Fibroblast of peridontal ligament (primary cell): Measurements from ENCODE around the gene SYT2.
"Not testable (repeated sequence)": the region's sequence is repeated elsewhere in the genome, so short reads cannot be mapped to it uniquely, and the experiment has no call there.

Experiments used
- DNase-seq: peaks from one replicate; pipeline ENCODE4 v3.0.0-alpha.2; 2010; ENCODE audit errors: extremely low read depth

SYT2 gene

GRCh38 chr1:202593845-202594244 lies 116.4 kb downstream of the SYT2 start:
- DNase-seq = no peak

DNA sequence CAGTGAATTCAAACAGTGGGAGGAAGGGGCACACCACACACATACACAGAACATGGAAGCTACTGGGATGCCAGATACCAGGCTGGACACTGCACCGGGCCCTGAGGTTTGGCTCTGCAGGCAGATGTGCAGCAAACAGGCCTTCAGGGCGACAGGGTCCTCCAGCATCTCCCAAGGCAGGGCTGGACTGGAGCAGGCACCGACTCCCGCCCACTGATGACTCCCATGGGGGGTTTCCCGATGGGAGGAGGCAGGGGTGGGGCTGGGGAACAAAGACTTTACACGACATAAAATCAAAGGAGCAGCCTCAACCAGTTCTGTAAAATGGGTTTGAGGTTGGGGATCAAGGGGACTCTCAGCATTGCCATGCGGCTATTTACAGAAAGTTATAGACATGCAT lies 118.1 kb downstream of the SYT2 start:
- no peak for DNase-seq

GRCh38 chr1:202591515-202591914 lies 118.7 kb downstream of the SYT2 start:
- DNase-seq = no peak

DNA sequence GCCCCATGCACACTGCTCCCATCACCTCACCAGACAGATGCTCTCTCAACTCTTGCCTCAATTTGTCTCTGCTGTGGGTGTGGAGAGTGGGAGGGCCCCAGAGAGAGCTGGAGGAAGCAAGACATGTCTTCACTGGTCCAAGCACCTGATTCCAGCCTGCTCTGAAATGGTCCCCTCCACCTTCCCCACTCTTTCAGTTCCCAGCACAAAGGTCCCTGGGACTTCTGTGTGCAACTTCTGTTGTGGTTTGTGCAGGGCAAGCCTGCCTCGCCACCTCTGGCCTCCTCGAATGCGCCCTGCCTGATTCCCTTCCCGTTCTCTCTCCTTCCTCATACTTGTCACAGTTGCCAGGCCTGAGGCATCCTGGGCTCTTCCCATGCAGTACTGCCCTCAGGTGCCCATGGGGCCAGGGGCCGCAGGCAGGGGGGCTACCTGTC lies 119.3 kb downstream of the SYT2 start:
- no peak for DNase-seq

GRCh38 chr1:202590126-202590525 lies 120.1 kb downstream of the SYT2 start:
- DNase-seq = no peak

- DNase-seq = peak; percentile 98
These were observed 120.9 kb downstream of the SYT2 start for GRCh38 chr1:202589190-202589930.

DNA sequence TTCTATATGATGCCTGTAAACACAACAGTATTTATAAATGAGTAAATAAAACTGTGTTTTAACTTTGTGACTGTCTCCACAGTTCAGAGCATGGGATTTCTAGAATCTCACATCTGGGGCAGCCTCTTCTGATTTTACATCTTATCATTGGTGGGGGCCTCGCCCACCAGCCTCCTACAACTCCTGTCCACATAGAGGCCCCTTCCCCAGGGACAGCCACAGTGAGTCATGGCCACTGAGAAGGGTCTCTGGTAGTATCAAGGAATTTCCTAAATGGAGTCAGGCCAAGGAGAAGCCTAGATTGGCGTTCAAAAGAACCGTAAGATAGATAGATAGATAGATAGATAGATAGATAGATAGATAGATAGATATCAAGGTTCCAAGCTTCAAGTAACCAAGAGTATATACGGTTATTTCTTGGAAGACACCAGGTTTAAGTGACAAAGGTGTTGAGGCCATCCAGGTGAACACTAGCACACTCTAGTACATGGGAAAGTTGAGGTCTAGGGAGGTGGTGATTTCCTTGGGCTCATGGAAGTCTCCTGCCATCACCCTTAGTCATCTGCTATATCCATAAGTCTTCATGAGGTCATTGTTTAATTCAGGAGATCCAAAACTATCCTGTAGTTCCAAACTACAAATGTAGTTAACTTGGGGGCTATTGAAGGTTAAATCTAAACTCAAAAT lies 121.6 kb downstream of the SYT2 start:
- no peak for DNase-seq

- DNase-seq = no peak
These were observed 122.3 kb downstream of the SYT2 start for GRCh38 chr1:202587859-202588485.

DNA sequence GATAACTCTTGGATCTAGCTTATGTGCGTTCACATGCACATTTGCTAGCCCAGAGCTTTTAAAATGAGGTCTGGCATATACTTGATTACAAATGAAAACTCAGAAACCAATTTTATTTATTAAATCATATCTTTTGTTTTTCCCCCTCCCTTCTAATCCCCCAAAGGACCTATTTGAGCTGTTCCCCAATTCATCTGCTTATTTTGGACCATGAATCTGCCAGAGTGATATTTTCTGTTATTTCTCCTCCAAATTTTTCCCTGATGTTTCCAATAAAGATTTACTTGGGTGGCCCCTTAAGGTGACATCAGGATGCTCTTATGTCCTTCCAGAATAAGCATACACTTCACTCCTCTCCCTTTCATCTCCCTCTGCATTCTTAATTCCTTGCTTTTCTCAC lies 123.4 kb downstream of the SYT2 start:
- no peak for DNase-seq

DNA sequence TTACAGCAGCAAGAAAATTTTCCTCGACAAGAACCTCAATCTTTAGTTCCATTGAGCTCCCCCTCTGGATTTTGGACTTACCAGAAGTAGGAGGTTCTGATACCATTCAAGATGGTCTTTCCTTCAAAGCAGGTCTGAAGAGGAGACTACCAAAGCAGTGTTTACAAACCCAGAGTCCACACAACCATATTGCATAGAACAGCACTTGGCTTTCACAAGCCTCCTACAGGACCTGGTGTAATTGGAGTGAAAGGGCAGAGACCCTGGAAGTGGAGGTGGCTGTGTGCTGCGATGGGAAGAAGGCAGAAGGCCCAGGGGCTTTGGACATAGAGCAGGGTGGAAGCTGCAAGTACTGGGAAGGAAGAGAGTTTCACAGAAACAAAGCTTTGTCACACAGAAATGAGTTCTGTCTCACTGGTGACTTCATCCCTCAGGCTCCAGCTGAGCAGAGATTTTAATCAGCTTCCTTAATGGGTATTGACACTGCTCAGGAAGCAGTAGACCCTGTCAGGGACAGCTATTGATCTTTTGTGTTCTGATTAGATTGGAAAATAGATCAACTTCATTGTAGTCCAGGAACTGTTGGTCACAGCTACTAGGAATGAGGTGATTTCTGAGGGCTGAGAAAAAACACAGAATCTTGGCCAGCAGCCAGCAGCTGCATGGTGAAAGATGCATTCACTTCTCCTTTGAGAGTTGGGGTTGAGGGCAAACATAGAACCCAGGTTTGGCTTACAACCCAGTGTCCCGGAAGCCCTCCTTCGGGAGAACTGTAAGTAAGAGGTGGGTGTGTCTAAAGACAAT lies 124.0 kb downstream of the SYT2 start:
- peak; percentile 52 for DNase-seq

DNA sequence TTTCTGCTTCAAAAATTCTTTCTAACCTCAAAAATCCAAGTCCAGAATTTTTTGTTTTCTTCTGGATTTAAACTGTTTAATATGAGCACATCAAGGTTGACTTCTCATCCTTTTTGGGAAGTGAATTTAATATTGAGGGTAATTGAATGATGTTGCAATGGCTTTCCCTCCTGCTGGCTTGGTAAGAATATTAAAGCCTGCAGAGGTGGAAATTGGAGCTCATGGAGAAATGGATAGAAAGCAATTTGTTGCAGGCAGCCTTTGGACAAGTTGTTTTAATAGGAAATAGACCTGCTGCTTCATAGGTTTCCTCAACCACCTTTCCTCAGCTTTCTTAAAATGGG lies 124.7 kb downstream of the SYT2 start:
- DNase-seq = peak; percentile 65

- no peak for DNase-seq
These were observed 125.3 kb downstream of the SYT2 start for GRCh38 chr1:202584707-202585589.

- not testable (repeated sequence) for DNase-seq
These were observed 127.9 kb downstream of the SYT2 start for GRCh38 chr1:202582350-202582749.

GRCh38 chr1:202580619-202581018 lies 129.6 kb downstream of the SYT2 start:
- no peak for DNase-seq

DNA sequence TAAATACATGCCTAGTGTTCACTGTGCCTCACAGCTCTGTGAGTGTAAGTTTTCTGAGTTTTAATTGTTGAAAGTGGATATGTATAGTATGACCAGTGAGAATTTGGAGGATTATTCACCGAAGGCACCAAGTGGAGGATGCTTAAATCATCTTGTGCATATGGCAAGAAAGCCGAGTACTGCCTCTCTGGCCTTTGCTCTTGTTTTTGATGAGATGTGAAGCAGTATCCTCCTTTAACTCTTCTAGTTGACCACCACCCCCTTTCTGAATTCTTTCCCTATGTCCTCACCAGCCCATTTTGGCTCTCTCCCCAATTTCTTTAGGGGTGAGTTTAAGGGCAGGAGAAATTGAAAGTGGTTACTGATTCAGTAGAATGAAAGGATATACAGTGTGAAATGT lies 130.4 kb downstream of the SYT2 start:
- DNase-seq = peak; percentile 96

DNA sequence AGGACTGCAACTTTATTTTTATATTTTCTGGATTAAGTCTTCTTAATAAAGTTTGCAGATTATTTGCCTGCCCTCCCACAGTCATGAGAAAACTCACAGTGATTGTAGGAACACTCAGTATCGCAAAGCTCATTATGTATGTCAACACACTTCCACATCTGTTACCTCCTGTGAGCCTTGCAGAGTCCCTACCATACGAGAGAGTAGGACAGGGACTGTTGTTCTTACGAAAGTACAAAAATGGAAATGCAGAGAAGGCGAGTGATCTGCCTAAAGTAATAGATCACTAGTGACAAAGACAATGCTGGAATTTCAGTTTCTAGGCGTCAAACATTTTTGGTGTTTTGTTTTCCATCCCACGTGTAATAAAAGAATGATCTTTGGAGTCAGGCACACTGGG lies 131.7 kb downstream of the SYT2 start:
- DNase-seq = no peak

GRCh38 chr1:202578001-202578504 lies 132.2 kb downstream of the SYT2 start:
- DNase-seq = peak; percentile 71

DNA sequence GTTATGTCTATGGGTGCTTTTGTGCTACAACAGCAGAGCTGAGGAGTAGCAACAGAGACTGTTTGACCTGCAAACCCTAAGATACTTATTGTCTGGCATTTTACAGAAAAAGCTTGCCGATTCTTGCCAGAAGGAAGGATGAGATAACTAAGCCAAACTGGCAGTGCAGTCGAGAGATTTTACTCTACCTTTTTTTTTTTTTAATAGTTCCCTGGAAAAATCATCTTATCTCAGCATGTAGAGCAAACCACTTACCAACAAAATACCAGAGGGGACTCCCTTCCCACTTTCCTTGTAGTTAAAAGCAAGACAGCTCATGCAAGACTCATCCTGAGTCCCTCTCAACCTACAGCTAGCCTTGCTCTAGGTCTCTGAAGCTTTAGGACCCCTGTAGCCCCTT lies 132.9 kb downstream of the SYT2 start:
- DNase-seq = peak; percentile 28

DNA sequence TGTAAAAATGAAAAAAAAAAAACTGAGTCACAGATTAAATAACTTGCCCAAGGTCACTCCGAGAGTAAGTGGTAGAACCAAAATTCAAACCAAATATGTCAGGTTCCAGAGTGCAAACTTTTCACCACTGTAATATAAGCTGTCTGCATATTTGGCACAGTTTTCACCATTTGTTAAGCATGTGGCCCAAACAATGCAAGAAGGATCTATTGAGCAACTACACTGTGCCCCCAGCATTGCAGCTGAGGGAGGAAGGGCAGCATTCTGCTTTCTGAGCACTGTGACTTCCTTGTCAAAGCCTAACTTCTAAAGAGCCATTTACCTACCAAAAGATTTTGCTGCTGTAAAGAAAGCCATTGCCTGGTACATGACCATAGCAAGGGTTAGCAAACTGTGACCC lies 133.4 kb downstream of the SYT2 start:
- DNase-seq = peak; percentile 96

GRCh38 chr1:202575918-202576653 lies 134.2 kb downstream of the SYT2 start:
- DNase-seq = no peak
